Measurements from ENCODE around the gene MAPK7.

The MAPK7 gene

GRCh38 chr17:19332371-19333131, 45.7 kb upstream of the MAPK7 start:
- H3K4me3 ChIP-seq (ENCODE audit: low read depth, low read length), result no peak overlapping the region
- no peak for TF ChIP-seq CTCF (IDR thresholded peaks at IDR 0.05; ENCODE audit: low read depth, low read length)

- TF ChIP-seq CTCF (IDR thresholded peaks at IDR 0.05; ENCODE audit: low read depth, low read length), result no peak
Measured at GRCh38 chr17:19333132-19333440, 45.2 kb upstream of the MAPK7 start.

GRCh38 chr17:19333736-19334290, 44.5 kb upstream of the MAPK7 start:
- no peak for TF ChIP-seq CTCF (IDR thresholded peaks at IDR 0.05; ENCODE audit: low read depth, low read length)
- no peak overlapping the region for H3K4me3 ChIP-seq (ENCODE audit: low read depth, low read length)

More at GRCh38 chr17:19333132-19333440, 45.2 kb upstream of the MAPK7 start:
- H3K4me3 ChIP-seq (ENCODE audit: low read depth, low read length), result no peak overlapping the region

- H3K4me3 ChIP-seq (ENCODE audit: low read depth, low read length), result no peak overlapping the region
- no peak for TF ChIP-seq CTCF (IDR thresholded peaks at IDR 0.05; ENCODE audit: low read depth, low read length)
Measured at GRCh38 chr17:19334331-19334730, 44.0 kb upstream of the MAPK7 start.

- H3K4me3 ChIP-seq (ENCODE audit: low read depth, low read length), result no peak overlapping the region
- TF ChIP-seq CTCF (IDR thresholded peaks at IDR 0.05; ENCODE audit: low read depth, low read length), result no peak
Measured at GRCh38 chr17:19335951-19336631, 42.2 kb upstream of the MAPK7 start.

- no peak for TF ChIP-seq CTCF (IDR thresholded peaks at IDR 0.05; ENCODE audit: low read depth, low read length)
- no peak overlapping the region for H3K4me3 ChIP-seq (ENCODE audit: low read depth, low read length)
Measured at GRCh38 chr17:19336938-19337711, 41.2 kb upstream of the MAPK7 start.

All from WI38 (cell line).